WTC11 (cell line): Measurements from ENCODE around the gene ARHGAP10. TPM values are rescaled to one million over a fixed set of nuclear protein-coding genes. Genes with fewer than 3 reads are reported as not detected.
A peak's percentile ranks its signal among the peaks of the same experiment; 100 is the strongest.

ENCODE experiments used
- ATAC-seq: fragments of 200-7000 bp; cut with Tn5 transposase; 2 replicates; pipeline ENCODE4 v1.10.0; 2021; ENCODE audit warnings: mild to moderate bottlenecking, moderate library complexity
- CTCF ChIA-PET: fragments of 300-600 bp; sonication (Branson Sonifier 250); formaldehyde crosslinking; loops from one replicate; lab custom pipeline; 2021; ENCODE audit warnings: antibody characterized with exemption; lab: Charles Lee
- POLR2A ChIA-PET: fragments of 350-600 bp; sonication (Branson Sonifier 250); formaldehyde crosslinking; loops from one replicate; lab custom pipeline; 2021; ENCODE audit warnings: antibody characterized with exemption; lab: Charles Lee
- DNase-seq: peaks from one replicate; pipeline ENCODE4 v3.0.0; 2021; ENCODE audit warnings: low spot score
- H3K27ac Mint-ChIP-seq: 2 replicates; pipeline ENCODE4 v1.8.0; 2021; ENCODE audit warnings: mixed read lengths
- H3K27me3 Mint-ChIP-seq: 2 replicates; pipeline ENCODE4 v1.8.0; 2021; ENCODE audit warnings: low read depth, mild to moderate bottlenecking, moderate library complexity, mixed read lengths
- H3K36me3 Mint-ChIP-seq: 2 replicates; pipeline ENCODE4 v1.8.0; 2021; ENCODE audit warnings: mixed read lengths
- H3K4me1 Mint-ChIP-seq: 2 replicates; pipeline ENCODE4 v1.8.0; 2022; ENCODE audit warnings: mixed read lengths
- H3K4me3 Mint-ChIP-seq: 2 replicates; pipeline ENCODE4 v1.8.0; 2021; ENCODE audit warnings: mild to moderate bottlenecking, moderate library complexity, mixed read lengths
- H3K9me3 Mint-ChIP-seq: 2 replicates; pipeline ENCODE4 v1.8.0; 2021; ENCODE audit warnings: mixed read lengths
- ATF2 ChIP-seq: sonication (generic); formaldehyde crosslinking; IDR thresholded peaks from 2 replicates; pipeline ENCODE4 v1.8.1; 2022; ENCODE audit warnings: low read depth, missing genetic modification reagents, borderline replicate concordance
- ATF3 ChIP-seq: sonication (generic); formaldehyde crosslinking; conservative IDR thresholded peaks from 2 replicates; pipeline ENCODE4 v1.8.1; 2022; ENCODE audit warnings: mild to moderate bottlenecking, missing genetic modification reagents
- CREB1 ChIP-seq: sonication (generic); formaldehyde crosslinking; IDR thresholded peaks from 2 replicates; pipeline ENCODE4 v1.8.0; 2023; ENCODE audit warnings: mild to moderate bottlenecking, missing genetic modification reagents
- CTCF ChIP-seq: fragments of 200-600 bp; IDR thresholded peaks from 2 replicates; pipeline ENCODE4 v1.8.0; 2022; ENCODE audit warnings: antibody characterized with exemption
- ELF4 ChIP-seq: sonication (generic); formaldehyde crosslinking; IDR thresholded peaks from 2 replicates; pipeline ENCODE4 v1.8.1; 2022; ENCODE audit warnings: low read depth, mild to moderate bottlenecking, moderate library complexity, missing genetic modification reagents
- ESRRA ChIP-seq: sonication (generic); formaldehyde crosslinking; IDR thresholded peaks from 2 replicates; pipeline ENCODE4 v1.8.1; 2022; ENCODE audit warnings: mild to moderate bottlenecking, missing genetic modification reagents, borderline replicate concordance
- FOXK1 ChIP-seq: sonication (generic); formaldehyde crosslinking; IDR thresholded peaks from 2 replicates; pipeline ENCODE4 v1.8.0; 2022; ENCODE audit warnings: mild to moderate bottlenecking, moderate library complexity, missing genetic modification reagents
- FOXP4 ChIP-seq: sonication (generic); formaldehyde crosslinking; IDR thresholded peaks from 2 replicates; pipeline ENCODE4 v1.8.0; 2022; ENCODE audit warnings: mild to moderate bottlenecking, missing genetic modification reagents
- IRF1 ChIP-seq: sonication (generic); formaldehyde crosslinking; IDR thresholded peaks from 2 replicates; pipeline ENCODE4 v1.8.0; 2023; ENCODE audit warnings: missing genetic modification reagents
- MYBL2 ChIP-seq: sonication (generic); formaldehyde crosslinking; IDR thresholded peaks from 2 replicates; pipeline ENCODE4 v1.8.1; 2023; ENCODE audit warnings: mild to moderate bottlenecking, moderate library complexity, missing genetic modification reagents
- NR1H2 ChIP-seq: sonication (generic); formaldehyde crosslinking; IDR thresholded peaks from 2 replicates; pipeline ENCODE4 v1.9.0; 2021; ENCODE audit warnings: mild to moderate bottlenecking, moderate library complexity, missing genetic modification reagents
- PRDM15 ChIP-seq: sonication (generic); formaldehyde crosslinking; IDR thresholded peaks from 2 replicates; pipeline ENCODE4 v1.8.0; 2022; ENCODE audit warnings: missing genetic modification reagents
- PRRX2 ChIP-seq: fragments of 250-450 bp; sonication (Bioruptor Pico); IDR thresholded peaks from 2 replicates; pipeline ENCODE4 v1.8.0; 2021; ENCODE audit warnings: mild to moderate bottlenecking
- RELA ChIP-seq: sonication (generic); formaldehyde crosslinking; IDR thresholded peaks from 2 replicates; pipeline ENCODE4 v1.8.1; 2022; ENCODE audit warnings: missing genetic modification reagents, mild to moderate bottlenecking, borderline replicate concordance
- SMAD4 ChIP-seq: sonication (generic); formaldehyde crosslinking; IDR thresholded peaks from 2 replicates; pipeline ENCODE4 v1.8.0; 2022; ENCODE audit warnings: mild to moderate bottlenecking, missing genetic modification reagents
- SP1 ChIP-seq: sonication (generic); formaldehyde crosslinking; conservative IDR thresholded peaks from 2 replicates; pipeline ENCODE4 v1.8.1; 2022; ENCODE audit warnings: missing genetic modification reagents
- ZBTB21 ChIP-seq: sonication (generic); formaldehyde crosslinking; IDR thresholded peaks from 2 replicates; pipeline ENCODE4 v1.8.1; 2023; ENCODE audit warnings: mild to moderate bottlenecking, missing genetic modification reagents, borderline replicate concordance
- ZNF138 ChIP-seq: sonication (generic); formaldehyde crosslinking; conservative IDR thresholded peaks from 2 replicates; pipeline ENCODE4 v1.8.1; 2022; ENCODE audit warnings: mild to moderate bottlenecking, moderate library complexity, missing genetic modification reagents
- ZNF232 ChIP-seq: sonication (generic); formaldehyde crosslinking; IDR thresholded peaks from 2 replicates; pipeline ENCODE4 v1.8.0; 2022; ENCODE audit warnings: mild to moderate bottlenecking, missing genetic modification reagents
- ZNF416 ChIP-seq: fragments of 250-450 bp; sonication (Bioruptor Pico); IDR thresholded peaks from 2 replicates; pipeline ENCODE4 v1.9.0; 2021; ENCODE audit warnings: mild to moderate bottlenecking, inconsistent platforms
- total RNA-seq: library from RNA; stranded (reverse); gene quantifications from 3 replicates; pipeline ENCODE4 v1.2.3, GENCODE V29; 2021

The ARHGAP10 gene
- total RNA-seq, 1 experiment from 2014 or later, result 9.6 TPM

GRCh38 chr4:148030193-148030873 lies 298.4 kb downstream of the ARHGAP10 start:
- ChIA-PET POLR2A (interaction anchor here (0.6 to 0.7 kb wide), 2 partner anchors 10 to 12 kb away, joined by 3 to 8 read pairs; no protein-coding TSS in a partner anchor), CTCF (no interaction called here)
- DNase-seq (no peak), ATAC-seq (no peak)
- Mint-ChIP-seq H3K36me3 (no peaks in the 10 kb centered on the region), H3K9me3 (peaks cover 14% of the 10 kb centered on the region), H3K27me3 (no peaks in the 10 kb centered on the region), H3K4me1 (peaks cover 26% of the 10 kb centered on the region), H3K27ac (0 out of 2 replicates have a peak overlapping the region, but pooled peaks have one; percentile 33), H3K4me3 (no peak overlapping the region)
- TF ChIP-seq ZNF416 (CRISPR knock-in tag), result no peak
- TF ChIP-seq RELA (CRISPR knock-in tag), result no peak
- no peak for TF ChIP-seq FOXP4
- TF ChIP-seq SP1 (CRISPR knock-in tag), result no peak
- TF ChIP-seq IRF1 (CRISPR knock-in tag), result no peak
- TF ChIP-seq PRRX2 (CRISPR knock-in tag), result no peak
- TF ChIP-seq CREB1, result no peak
- TF ChIP-seq NR1H2, result no peak
- TF ChIP-seq ELF4, result no peak
- no peak for TF ChIP-seq MYBL2 (CRISPR knock-in tag)
- TF ChIP-seq FOXK1, result no peak
- TF ChIP-seq SMAD4 (CRISPR knock-in tag), result no peak
- no peak for TF ChIP-seq ZNF232 (CRISPR knock-in tag)
- TF ChIP-seq ATF3 (CRISPR knock-in tag), result no peak
- TF ChIP-seq ESRRA, result no peak
- no peak for TF ChIP-seq CTCF
- no peak for TF ChIP-seq PRDM15 (CRISPR knock-in tag)
- TF ChIP-seq ATF2 (CRISPR knock-in tag), result no peak
- TF ChIP-seq ZBTB21 (CRISPR knock-in tag), result no peak
- no peak for TF ChIP-seq ZNF138 (CRISPR knock-in tag)
